HG02884 (cell line): ENCODE measurements around the gene NDUFS4.
"Not testable (repeated sequence)": the region's sequence is repeated elsewhere in the genome, so short reads cannot be mapped to it uniquely, and the experiment has no call there.

ENCODE experiments used
- ATAC-seq: cut with Tn5 transposase; IDR thresholded peaks from one replicate; pipeline ENCODE4 v1.9.1; 2021; ENCODE audit warnings: mild to moderate bottlenecking, moderate library complexity; ENCODE audit not compliant: unreplicated experiment

The NDUFS4 gene

DNA sequence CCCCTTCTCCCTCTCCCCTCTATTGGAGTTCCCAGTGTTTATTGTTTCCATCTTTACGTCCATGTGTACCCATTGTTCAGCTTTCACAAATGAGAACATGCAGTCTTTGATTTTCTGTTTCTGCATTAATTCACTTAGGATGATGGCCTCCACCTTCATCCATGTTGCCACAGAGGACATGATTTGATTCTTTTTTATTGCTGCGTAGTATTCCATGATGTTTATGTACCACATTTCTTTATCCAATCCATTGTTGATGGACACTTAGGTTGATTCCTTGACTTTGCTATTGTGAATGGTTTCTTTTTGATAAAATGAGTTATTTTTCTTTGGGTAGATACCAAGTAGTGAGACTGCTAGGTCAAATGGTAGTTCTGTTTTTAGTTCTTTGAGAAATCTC is 88.9 kb downstream of the NDUFS4 start:
- no peak for ATAC-seq

DNA sequence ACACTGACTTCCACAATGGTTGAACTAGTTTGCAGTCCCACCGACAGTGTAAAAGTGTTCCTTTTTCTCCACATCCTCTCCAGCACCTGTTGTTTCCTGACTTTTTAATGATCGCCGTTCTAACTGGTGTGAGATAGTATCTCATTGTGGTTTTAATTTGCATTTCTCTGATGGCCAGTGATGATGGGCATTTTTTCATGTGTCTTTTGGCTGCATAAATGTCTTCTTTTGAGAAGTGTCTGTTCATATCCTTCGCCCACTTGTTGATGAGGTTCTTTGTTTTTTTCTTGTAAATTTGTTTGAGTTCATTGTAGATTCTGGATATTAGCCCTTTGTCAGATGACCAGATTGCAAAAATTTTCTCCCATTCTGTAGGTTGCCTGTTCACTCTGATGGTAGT is 100.1 kb downstream of the NDUFS4 start:
- not testable (repeated sequence) for ATAC-seq

DNA sequence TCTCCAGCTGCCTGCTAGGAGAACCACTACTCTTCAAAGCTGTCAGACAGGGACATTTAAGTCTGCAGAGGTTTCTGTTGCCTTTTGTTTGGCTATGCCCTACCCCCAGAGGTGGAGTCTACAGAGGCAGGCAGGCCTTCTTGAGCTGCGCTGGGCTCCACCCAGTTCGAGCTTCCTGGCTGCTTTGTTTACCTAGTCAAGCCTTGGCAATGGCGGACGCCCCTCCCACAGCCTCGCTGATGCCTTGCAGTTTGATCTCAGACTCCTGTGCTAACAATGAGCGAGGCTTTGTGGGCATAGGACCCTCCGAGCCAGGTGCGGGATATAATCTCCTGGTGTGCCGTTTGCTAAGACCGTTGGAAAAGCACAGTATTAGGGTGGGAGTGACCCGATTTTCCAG is 104.9 kb downstream of the NDUFS4 start:
- ATAC-seq, result not testable (repeated sequence)

DNA sequence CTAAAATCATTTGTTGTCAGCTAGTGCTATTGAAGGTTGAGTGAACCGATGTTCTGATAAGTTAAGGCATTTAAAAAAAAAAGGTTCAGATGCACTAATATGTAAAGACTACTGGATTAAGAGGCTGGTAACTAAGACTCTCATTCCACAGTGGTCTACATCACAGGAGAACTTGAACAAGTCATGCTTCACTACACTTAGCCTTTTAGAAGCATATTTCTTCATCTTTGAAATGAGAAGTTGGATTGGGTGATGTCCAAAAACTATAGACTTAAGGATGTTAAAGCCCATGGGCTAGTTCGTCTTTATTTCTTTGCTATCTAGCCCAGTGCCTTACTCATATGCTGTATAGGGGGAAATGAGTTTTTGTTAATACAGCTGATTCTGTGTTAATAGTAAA is 107.2 kb downstream of the NDUFS4 start:
- no peak for ATAC-seq

DNA sequence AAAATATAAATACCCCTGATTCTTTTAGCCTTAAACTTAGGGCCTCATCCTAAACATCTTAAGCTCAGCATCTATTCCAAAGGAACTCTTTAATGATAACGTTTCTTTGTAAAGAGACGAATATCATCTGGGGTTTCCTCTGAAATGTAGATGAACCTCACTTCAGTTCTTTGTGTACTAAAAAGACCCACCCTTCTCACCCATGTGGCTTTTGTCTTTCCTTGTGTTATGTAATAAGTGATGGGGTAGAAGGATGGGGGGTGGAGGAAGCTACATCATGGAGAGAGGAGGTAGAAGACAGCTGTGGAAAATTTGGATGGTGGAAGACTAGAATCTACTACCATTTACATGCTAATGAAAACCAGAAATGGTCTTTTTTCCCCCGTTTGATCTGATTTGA is 111.0 kb downstream of the NDUFS4 start:
- ATAC-seq, result no peak

DNA sequence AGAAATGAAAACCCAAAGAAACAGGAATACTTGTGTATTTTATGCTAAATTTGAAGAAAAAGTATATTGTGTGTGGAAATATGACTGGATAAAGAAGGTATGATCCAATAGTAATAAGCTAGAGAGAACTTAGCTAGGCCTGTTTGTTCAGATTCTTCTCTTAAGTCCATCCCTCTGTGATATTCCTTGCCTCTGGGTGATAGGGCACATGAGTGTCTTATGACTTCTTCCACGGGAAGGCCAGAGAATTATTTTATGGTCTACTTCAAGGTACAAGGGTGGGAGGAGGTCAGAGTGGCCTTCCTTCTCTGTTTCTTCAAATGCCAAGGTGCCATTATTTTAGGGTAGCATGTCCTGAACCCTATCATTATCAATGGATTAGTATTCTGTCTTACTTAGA is 113.7 kb downstream of the NDUFS4 start:
- ATAC-seq, result no peak

DNA sequence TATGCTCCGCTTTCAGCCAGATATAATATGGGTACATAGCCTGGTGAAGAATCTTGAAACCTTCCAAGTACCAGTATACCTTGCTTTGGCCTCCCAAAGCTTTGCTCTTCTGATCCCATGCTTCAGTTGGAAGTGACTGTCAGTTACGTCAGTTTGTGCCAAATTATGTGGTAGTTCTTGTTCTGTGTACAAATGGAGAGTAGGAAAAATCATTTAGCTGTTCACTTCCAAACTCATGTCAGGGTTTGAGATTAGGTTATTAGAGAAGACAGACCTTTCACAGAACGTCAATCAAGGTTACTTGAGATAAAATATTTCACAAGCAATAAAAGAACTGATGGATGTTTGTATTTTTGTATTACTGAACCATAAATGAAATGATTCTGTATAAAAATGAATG is 117.2 kb downstream of the NDUFS4 start:
- ATAC-seq, result no peak

DNA sequence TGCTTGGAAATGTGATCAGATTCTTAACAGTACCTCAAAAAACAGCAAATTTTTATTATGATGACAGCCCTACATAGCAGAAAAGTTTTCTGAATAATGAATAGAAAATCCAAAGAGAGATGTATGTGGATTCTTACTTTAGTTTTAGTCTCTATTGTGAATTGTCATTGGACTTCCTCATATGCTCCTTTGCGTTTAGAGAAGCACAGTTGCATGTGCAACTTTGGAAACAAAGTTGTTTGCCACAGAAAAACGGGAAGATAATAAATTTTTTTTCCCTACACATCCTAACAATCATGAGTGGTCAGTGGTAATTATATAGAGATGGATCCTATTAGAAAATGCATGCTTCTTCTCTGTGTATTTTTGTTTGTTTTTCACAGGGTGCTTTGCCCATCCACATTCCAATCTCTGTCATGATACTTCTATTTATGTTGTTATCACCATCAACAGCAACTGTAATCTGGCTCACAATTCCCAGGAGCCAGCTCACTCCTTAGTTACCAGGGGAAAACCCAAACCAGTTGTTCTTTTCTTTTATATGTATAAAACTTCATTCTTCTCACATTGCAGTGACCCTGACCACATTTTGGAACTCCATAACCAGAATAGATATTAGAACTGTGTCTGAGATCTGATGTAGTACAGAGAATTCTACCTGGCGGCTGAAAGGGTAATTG is 118.7 kb downstream of the NDUFS4 start:
- ATAC-seq, result no peak

DNA sequence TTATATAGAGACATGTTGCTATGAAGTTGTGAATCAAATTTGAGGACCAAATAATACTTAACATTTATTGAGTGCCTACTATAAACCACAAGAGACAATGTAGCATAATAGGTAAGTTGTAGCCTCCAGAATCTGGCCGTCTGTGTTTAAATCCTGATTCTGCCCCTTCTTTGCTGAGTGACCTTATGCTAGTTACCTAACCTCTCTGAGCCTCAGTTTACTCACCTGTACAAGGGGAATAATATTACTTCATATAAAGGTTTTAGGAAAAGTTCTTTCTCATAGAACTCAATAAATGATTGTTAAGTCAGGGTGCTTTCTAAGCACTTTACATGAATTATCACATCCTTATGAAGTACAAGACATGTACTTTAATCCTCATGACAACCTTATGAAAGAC is 120.6 kb downstream of the NDUFS4 start:
- ATAC-seq, result no peak

DNA sequence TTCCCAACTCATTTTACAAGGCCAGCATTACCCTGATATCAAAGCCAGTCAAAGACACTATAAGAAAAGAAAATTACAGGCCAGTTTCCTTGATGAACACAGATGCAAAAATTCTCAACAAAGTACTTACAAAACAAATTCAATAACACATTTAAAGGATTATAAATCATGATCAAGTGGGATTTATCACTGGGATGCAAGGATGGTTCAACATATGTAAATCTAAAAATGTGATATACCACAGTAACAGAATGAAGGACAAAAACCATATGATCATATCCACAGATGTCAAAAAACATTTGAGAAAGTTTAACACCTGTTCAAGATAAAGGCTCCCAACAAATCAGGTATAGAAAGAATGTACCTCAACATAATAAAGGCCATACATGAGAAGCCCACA is 130.6 kb downstream of the NDUFS4 start:
- ATAC-seq, result no peak

DNA sequence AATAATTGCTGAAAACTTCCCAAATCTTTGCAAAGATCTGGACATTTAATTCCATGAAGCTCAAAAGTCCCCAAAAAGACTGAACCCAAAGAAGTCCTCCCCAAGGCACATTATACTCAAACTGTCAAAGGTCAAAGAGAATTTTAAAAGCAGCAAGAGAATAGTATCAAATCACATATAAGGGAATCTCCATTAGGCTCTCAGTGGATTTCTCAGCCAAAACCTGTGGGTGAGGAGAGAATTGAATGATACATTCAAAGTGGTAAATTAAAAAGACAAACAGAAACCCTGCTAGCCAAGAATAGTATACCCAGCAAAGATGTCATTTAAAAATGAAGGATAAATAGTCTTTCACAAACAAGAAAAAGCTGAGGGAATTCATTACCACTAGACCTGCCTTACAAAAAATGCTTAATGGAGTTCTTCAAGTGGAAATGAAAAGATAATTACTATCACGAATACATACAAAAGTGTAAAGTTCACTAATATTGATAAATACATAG is 134.1 kb downstream of the NDUFS4 start:
- ATAC-seq, result no peak

DNA sequence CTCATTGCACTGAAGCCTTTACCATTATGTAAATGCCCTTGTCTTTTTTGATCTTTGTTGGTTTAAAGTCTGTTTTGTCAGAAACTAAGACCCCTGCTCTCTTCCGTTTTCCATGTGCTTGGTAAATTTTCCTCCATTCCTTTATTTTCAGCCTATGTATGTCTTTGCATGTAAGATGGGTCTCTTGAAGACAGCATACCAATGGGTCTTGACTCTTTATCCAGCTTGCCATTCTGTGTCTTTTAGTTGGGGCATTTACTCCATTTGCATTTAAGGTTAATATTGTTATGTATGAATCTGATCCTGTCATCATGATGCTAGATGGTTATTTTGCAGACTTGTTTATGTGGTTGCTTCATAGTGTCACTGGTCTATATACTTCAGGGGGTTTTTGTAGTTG is 150.0 kb downstream of the NDUFS4 start:
- ATAC-seq, result not testable (repeated sequence)

DNA sequence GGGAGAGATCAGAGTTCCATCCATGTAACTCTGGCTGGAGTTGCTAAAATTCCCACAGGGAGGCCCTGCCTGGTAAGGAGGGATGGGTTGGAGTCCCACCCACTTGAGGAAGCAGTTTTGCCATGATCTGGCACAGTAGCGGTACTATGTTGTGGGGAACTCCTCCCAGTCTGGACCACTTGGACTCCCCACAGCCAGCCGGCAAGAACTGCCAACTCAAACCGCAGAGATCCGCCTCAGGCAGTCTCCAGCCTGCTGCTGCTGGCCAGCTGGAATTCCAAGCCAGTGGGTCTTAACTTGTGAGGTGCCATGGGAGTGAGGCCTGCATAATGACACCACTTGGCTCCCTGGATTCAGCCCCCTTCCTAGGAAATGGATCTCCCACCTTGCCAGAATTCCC is 151.9 kb downstream of the NDUFS4 start:
- no peak for ATAC-seq

DNA sequence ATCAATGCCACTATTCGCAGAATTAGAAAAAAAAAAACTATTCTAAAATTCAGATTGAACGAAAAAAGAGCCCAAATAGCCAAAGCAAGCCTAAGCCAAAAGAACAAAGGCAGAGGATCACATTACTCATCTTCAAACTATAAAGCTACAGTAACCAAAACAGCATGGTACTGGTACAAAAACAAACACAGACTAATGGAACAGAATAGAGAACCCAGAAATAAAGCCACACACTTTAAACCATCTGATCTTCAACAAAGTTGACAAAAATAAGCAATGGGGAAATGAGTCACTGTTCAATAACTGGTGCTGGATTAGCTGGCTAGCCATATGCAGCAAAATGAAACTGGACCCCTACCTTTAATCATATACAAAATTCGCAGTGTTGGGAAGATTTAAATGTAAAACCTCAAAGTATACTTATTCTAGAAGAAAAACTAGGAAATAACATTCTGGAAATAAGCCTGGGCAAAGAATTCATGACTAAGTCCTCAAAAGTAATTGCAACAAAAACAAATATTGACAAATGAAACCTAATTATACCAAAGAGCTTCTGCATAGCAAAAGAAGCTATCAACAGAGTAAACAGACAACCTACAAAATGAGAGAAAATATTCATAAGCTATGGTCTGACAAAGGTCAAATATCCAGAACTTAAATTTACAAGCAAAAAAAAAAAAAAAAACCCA is 153.7 kb downstream of the NDUFS4 start:
- ATAC-seq, result no peak

DNA sequence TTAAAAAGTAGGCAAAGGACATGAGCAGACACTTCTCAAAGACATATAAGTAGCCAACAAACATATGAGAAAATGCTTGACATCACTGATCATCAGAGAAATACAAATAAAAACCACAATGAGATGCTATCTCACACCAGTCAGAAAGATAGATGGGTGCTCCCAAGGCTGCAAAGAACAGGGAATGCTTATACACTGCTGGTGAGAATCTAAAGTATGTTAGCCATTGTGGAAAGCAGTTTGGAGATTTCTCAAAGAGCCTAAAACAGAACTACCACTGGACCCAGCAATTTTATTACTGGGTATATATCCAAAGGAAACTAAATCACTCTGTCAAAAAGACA is 154.2 kb downstream of the NDUFS4 start:
- no peak for ATAC-seq

DNA sequence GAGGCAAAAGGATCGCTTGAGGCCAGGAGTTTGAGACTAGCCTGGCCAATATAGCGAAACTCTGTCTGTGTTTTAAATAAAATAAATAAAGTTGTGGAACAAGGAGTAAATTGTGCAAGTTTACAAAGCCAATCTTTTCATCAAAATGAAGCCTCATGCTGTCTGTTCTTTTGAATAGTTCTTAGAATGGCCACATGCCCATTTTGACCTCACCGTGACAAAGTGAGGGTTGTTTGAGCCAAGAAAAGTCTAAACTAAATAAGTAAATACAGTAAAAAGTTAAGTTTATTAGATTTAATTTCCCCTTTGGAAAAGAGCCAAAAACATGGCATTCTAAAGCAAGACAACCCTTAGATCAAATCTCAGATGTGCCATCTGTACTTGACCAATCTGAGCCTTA is 165.7 kb downstream of the NDUFS4 start:
- no peak for ATAC-seq

DNA sequence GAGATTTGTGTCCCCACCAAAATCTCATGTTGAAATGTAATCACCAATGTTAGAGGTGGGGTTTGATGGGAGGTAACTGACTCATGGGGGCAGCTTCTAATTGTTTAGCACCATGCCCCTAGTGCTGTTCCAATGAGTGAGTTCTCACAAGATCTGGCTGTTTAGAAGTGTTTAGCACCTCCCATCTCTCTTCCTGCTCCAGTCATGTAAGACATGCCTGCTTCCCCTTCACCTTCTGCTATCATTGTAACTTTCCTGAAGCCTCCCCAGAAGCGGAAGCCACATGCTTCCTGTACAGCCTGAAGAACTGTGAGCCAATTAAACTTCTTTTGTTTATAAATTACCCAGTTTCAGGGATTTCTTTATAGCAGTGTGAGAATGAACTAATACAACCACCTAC is 170.5 kb downstream of the NDUFS4 start:
- no peak for ATAC-seq
